AG04450 (cell line): Measurements from ENCODE around the gene RNF38. TPM values are rescaled to one million over a fixed set of nuclear protein-coding genes. Genes with fewer than 3 reads are reported as not detected.

ENCODE experiments used
- CTCF ChIA-PET: fragments of 300-600, 350-600 bp; formaldehyde crosslinking; extraction: SDS; loops from one replicate; lab custom pipeline; 2022; ENCODE audit warnings: antibody characterized with exemption, inconsistent platforms; lab: Charles Lee
- POLR2A ChIA-PET: fragments of 350-600 bp; formaldehyde crosslinking; extraction: SDS; loops from one replicate; lab custom pipeline; 2021; ENCODE audit warnings: antibody characterized with exemption, inconsistent platforms; lab: Yijun Ruan, JAX
- DNase-seq: peaks from one replicate; pipeline ENCODE4 v3.0.0-alpha.2; 2011; ENCODE audit warnings: low read depth, low spot score
- H3K27ac ChIP-seq: one replicate; pipeline ENCODE4 v1.5.1; 2012; ENCODE audit warnings: low read depth, low read length, control low read depth
- H3K27me3 ChIP-seq: one replicate; pipeline ENCODE4 v1.6.0; 2012; ENCODE audit warnings: low read length; ENCODE audit not compliant: control insufficient read depth, insufficient read depth
- H3K4me3 ChIP-seq: 2 replicates; pipeline ENCODE4 v1.5.1; 2011; ENCODE audit warnings: mild to moderate bottlenecking, low read depth, low read length, control low read depth
- H3K9me3 ChIP-seq: 2 replicates; pipeline ENCODE4 v1.5.1; 2012; ENCODE audit warnings: low read length; ENCODE audit not compliant: control insufficient read depth, insufficient read depth
- CTCF ChIP-seq: IDR thresholded peaks from 2 replicates; pipeline ENCODE4 v1.5.1; 2011; ENCODE audit warnings: low read depth, low read length, control low read depth, inconsistent platforms
- polyA plus RNA-seq: library from polyadenylated mRNA; depleted of rRNA; stranded (reverse); fragments of >200 nt; gene quantifications from 2 replicates; pipeline ENCODE4 v1.2.3, GENCODE V29; 2011

Gene RNF38
- polyA plus RNA-seq, 1 experiment, result 18.3 TPM

GRCh38 chr9:36336131-36336907 is 63.8 kb downstream of the RNF38 start:
- Histone ChIP-seq H3K27ac (no peak overlapping the region), H3K27me3 (no peaks in the 10 kb centered on the region), H3K9me3 (no peaks in the 10 kb centered on the region), H3K4me3 (no peak overlapping the region)
- DNase-seq, result no peak
- ChIA-PET CTCF (interaction anchor here (0.6 to 3.5 kb wide), 4 partner anchors 8 to 87 kb away, joined by 3 to 16 read pairs (median 4); no protein-coding TSS in a partner anchor), POLR2A (interaction anchor here (0.6 kb wide), 1 partner anchor 235 kb away, joined by 3 read pairs; no protein-coding TSS in a partner anchor)
- no peak for TF ChIP-seq CTCF

- POLR2A ChIA-PET, result interaction anchor here (0.6 kb wide), 1 partner anchor 288 kb away, joined by 5 read pairs; no protein-coding TSS in a partner anchor
- Histone ChIP-seq H3K27ac (no peak overlapping the region), H3K9me3 (no peaks in the 10 kb centered on the region), H3K27me3 (no peaks in the 10 kb centered on the region), H3K4me3 (no peak overlapping the region)
- no peak for DNase-seq
- CTCF ChIA-PET, result interaction anchor here (0.5 to 0.8 kb wide), 2 partner anchors 44 to 84 kb away, joined by 3 read pairs; no protein-coding TSS in a partner anchor
- no peak for TF ChIP-seq CTCF
Measured at GRCh38 chr9:36332006-36332405, 68.1 kb downstream of the RNF38 start.

GRCh38 chr9:36328798-36329411 is 71.2 kb downstream of the RNF38 start:
- Histone ChIP-seq H3K9me3 (no peaks in the 10 kb centered on the region; the same call in 1 of the 2 replicates), H3K27me3 (no peaks in the 10 kb centered on the region), H3K4me3 (no peak overlapping the region), H3K27ac (no peak overlapping the region)
- POLR2A ChIA-PET, result interaction anchor here (0.5 to 2.5 kb wide), 3 partner anchors 71 to 138 kb away, joined by 3 to 12 read pairs (median 3); partner anchors contain the start of genes CLTA and GNE
- peak; percentile 75 for TF ChIP-seq CTCF
- CTCF ChIA-PET, result interaction anchor here (0.7 to 4.7 kb wide), 30 partner anchors 9 to 374 kb away, joined by 3 to 64 read pairs (median 4); partner anchors contain the start of genes CLTA and GNE
- DNase-seq, result peak; percentile 64

- Histone ChIP-seq H3K27ac (no peak overlapping the region), H3K27me3 (no peaks in the 10 kb centered on the region), H3K9me3 (no peaks in the 10 kb centered on the region; the same call in 1 of the 2 replicates), H3K4me3 (no peak overlapping the region)
- ChIA-PET CTCF (interaction anchor here (0.6 to 0.8 kb wide), 2 partner anchors 78 to 159 kb away, joined by 5 read pairs; no protein-coding TSS in a partner anchor), POLR2A (no interaction called here)
- no peak for TF ChIP-seq CTCF
- no peak for DNase-seq
Measured at GRCh38 chr9:36325081-36325828, 74.8 kb downstream of the RNF38 start.
